CD14-positive monocyte (primary cell): ENCODE data around the gene ADGRL3. TPM values are rescaled to one million over a fixed set of nuclear protein-coding genes. Genes with fewer than 3 reads are reported as not detected.

Source experiments
- DNase-seq, 3 donors: peaks; one replicate each; pipeline ENCODE4 v3.0.0-alpha.2; 2011 to 2022
- H2AFZ ChIP-seq: 2 replicates; pipeline ENCODE4 v1.6.0; 2012; ENCODE audit warnings: mild to moderate bottlenecking, low read depth, low read length, inconsistent platforms; ENCODE audit not compliant: insufficient read depth, poor library complexity, severe bottlenecking
- H3K27ac ChIP-seq, 2 donors: 1 replicate in 1 of 2; 2 replicates in 1 of 2; pipeline ENCODE4 v1.5.1; 2012 to 2013; ENCODE audit warnings: low read length in 2 of 2, control low read depth in 1 of 2, inconsistent platforms in 1 of 2, low read depth in 1 of 2, mild to moderate bottlenecking in 1 of 2
- H3K27me3 ChIP-seq, 2 donors: one replicate each; pipeline versions ENCODE4 v1.6.0 to v1.6.1; 2011 to 2013; ENCODE audit warnings: low read length in 2 of 2; ENCODE audit not compliant: control insufficient read depth in 2 of 2, insufficient read depth in 2 of 2
- H3K36me3 ChIP-seq, 2 donors: replicated peaks in 1 of 2; 1 replicate in 1 of 2; 2 replicates in 1 of 2; pipeline versions ENCODE4 v1.5.1 to v1.6.1; 2012 to 2013; ENCODE audit warnings: low read length in 2 of 2, control low read depth in 1 of 2, inconsistent platforms in 1 of 2, mild to moderate bottlenecking in 1 of 2; ENCODE audit not compliant: insufficient read depth in 2 of 2, control insufficient read depth in 1 of 2
- H3K4me1 ChIP-seq, 2 donors: 1 replicate in 1 of 2; 2 replicates in 1 of 2; pipeline versions ENCODE4 v1.5.1 to v1.6.1; 2012 to 2013; ENCODE audit warnings: low read length in 2 of 2, control low read depth in 1 of 2, inconsistent platforms in 1 of 2, mild to moderate bottlenecking in 1 of 2, moderate library complexity in 1 of 2; ENCODE audit not compliant: insufficient read depth in 2 of 2, control insufficient read depth in 1 of 2
- H3K4me2 ChIP-seq: replicated peaks from 2 replicates; pipeline ENCODE3; 2012; ENCODE audit warnings: low read length, moderate library complexity, mild to moderate bottlenecking; ENCODE audit not compliant: poor library complexity, severe bottlenecking; ENCODE audit errors: extremely low read depth
- H3K4me3 ChIP-seq, 3 experiments: fragments of 200-600 bp in 1 of 3; sonication (generic) in 1 of 3; replicated peaks in 1 of 3; 1 replicate in 2 of 3; 2 replicates in 1 of 3; pipeline ENCODE4 v1.5.1; 2011 to 2013; ENCODE audit warnings: low read length in 3 of 3, mild to moderate bottlenecking in 3 of 3, control low read depth in 2 of 3, low read depth in 2 of 3, inconsistent platforms in 1 of 3, moderate library complexity in 1 of 3
- H3K79me2 ChIP-seq: 2 replicates; pipeline ENCODE4 v1.6.0; 2012; ENCODE audit warnings: mild to moderate bottlenecking, control low read depth, inconsistent platforms, low read length, moderate library complexity; ENCODE audit not compliant: insufficient read depth
- H3K9ac ChIP-seq: 2 replicates; pipeline ENCODE4 v1.6.0; 2017; ENCODE audit warnings: low read length, mild to moderate bottlenecking; ENCODE audit not compliant: insufficient read depth, poor library complexity, severe bottlenecking
- H3K9me3 ChIP-seq, 2 donors: replicated peaks in 1 of 2; 1 replicate in 1 of 2; 2 replicates in 1 of 2; pipeline versions ENCODE4 v1.5.1 to v1.6.1; 2012 to 2013; ENCODE audit warnings: low read length in 2 of 2, control low read depth in 1 of 2; ENCODE audit not compliant: control insufficient read depth in 1 of 2, insufficient read depth in 1 of 2
- H4K20me1 ChIP-seq: 2 replicates; pipeline ENCODE4 v1.6.0; 2012; ENCODE audit warnings: mild to moderate bottlenecking, low read length, control low read depth, moderate library complexity; ENCODE audit not compliant: insufficient read depth
- H3K27ac Mint-ChIP-seq, 7 donors: one replicate each; pipeline ENCODE4 v1.8.0; 2020; ENCODE audit warnings: mild to moderate bottlenecking in 7 of 7, mixed read lengths in 7 of 7, moderate library complexity in 6 of 7, inconsistent platforms in 2 of 7
- H3K27me3 Mint-ChIP-seq, 3 donors: one replicate each; pipeline ENCODE4 v1.8.0; 2021 to 2022; ENCODE audit warnings: low read depth in 3 of 3, mild to moderate bottlenecking in 3 of 3, mixed read lengths in 3 of 3, moderate library complexity in 3 of 3, inconsistent platforms in 1 of 3
- H3K36me3 Mint-ChIP-seq, 2 donors: one replicate each; pipeline ENCODE4 v1.8.0; 2020; ENCODE audit warnings: mixed read lengths in 2 of 2, inconsistent platforms in 1 of 2, mild to moderate bottlenecking in 1 of 2
- H3K4me1 Mint-ChIP-seq: one replicate; pipeline ENCODE4 v1.8.0; 2020; ENCODE audit warnings: mild to moderate bottlenecking, mixed read lengths
- H3K4me3 Mint-ChIP-seq, 2 donors: one replicate each; pipeline ENCODE4 v1.8.0; 2020; ENCODE audit warnings: mild to moderate bottlenecking in 2 of 2, mixed read lengths in 2 of 2, moderate library complexity in 1 of 2
- H3K9me3 Mint-ChIP-seq, 7 donors: one replicate each; pipeline ENCODE4 v1.8.0; 2020 to 2022; ENCODE audit warnings: mixed read lengths in 7 of 7, mild to moderate bottlenecking in 6 of 7, moderate library complexity in 6 of 7, inconsistent platforms in 2 of 7
- WGBS: methylation state at CpG from one replicate; pipeline ENCODE4 v1.1.5; 2013; ENCODE audit warnings: missing lambda C conversion rate; ENCODE audit not compliant: insufficient coverage; 5-methylcytosine and 5-hydroxymethylcytosine counted together
- intact Hi-C, 2 donors: fragments of 100-400 bp; cut with micrococcal nuclease; formaldehyde crosslinking; loops; one replicate each; pipeline versions ENCODE4 v1.15.0 to v1.15.1; 2023
- polyA plus RNA-seq, 3 donors: library from polyadenylated mRNA; depleted of rRNA in 1 of 3; unstranded in 2 of 3; stranded (reverse) in 1 of 3; fragments of 300-500 nt in 2 of 3; fragments of >200 nt in 1 of 3; fragmentation: Illumina TruSeq in 2 of 3; gene quantifications; 1 replicate in 2 of 3; 2 replicates in 1 of 3; pipeline ENCODE4 v1.2.3, GENCODE V29; 2012 to 2021
- TF ChIP-seq, protein P1 (sequence below): fragments of 200-600 bp; IDR thresholded peaks from one replicate; pipeline ENCODE4 v1.8.0; 2022; ENCODE audit warnings: antibody characterized with exemption, mild to moderate bottlenecking

The ADGRL3 gene
- polyA plus RNA-seq, 3 donors, result not detected

DNA sequence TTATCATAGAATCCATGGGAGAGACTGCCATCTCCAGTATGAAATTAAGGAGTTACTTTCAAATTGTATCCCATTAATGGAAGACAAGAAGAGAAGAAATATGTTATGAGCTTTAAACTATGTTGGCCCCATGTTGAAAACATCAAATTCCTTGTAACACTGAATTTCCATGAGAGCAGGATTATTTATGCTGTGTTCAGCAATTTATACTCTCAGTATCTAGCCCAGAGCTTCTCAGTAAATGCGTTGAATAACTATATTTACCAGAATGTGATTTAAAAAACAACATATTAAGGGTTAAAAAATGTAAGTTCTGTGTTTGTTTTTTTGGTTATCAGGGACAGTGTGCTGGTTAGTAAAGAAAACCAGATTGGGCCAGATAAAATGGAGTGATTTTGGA is 74.2 kb downstream of the ADGRL3 start:
- Mint-ChIP-seq H3K4me1 (peaks cover 19% of the 10 kb centered on the region), H3K27me3 (no peaks in the 10 kb centered on the region), H3K27ac (no peak overlapping the region), H3K4me3 (no peak overlapping the region), H3K9me3 (peaks cover 0 to 2% (median 0%) of the 10 kb centered on the region in 7 donors), H3K36me3 (no peaks in the 10 kb centered on the region)
- H3K9me3 ChIP-seq, result no peaks in the 10 kb centered on the region
- no peaks in the 10 kb centered on the region for H4K20me1 ChIP-seq
- H3K4me3 ChIP-seq, result no peak overlapping the region
- peaks cover 0 to 7% of the 10 kb centered on the region in 2 donors for H3K4me1 ChIP-seq
- TF ChIP-seq, protein P1, sequence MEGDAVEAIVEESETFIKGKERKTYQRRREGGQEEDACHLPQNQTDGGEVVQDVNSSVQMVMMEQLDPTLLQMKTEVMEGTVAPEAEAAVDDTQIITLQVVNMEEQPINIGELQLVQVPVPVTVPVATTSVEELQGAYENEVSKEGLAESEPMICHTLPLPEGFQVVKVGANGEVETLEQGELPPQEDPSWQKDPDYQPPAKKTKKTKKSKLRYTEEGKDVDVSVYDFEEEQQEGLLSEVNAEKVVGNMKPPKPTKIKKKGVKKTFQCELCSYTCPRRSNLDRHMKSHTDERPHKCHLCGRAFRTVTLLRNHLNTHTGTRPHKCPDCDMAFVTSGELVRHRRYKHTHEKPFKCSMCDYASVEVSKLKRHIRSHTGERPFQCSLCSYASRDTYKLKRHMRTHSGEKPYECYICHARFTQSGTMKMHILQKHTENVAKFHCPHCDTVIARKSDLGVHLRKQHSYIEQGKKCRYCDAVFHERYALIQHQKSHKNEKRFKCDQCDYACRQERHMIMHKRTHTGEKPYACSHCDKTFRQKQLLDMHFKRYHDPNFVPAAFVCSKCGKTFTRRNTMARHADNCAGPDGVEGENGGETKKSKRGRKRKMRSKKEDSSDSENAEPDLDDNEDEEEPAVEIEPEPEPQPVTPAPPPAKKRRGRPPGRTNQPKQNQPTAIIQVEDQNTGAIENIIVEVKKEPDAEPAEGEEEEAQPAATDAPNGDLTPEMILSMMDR, result no peak
- H3K9ac ChIP-seq, result no peak overlapping the region
- WGBS, result no CpG with 5 or more reads among the region's 1 CpG
- intact Hi-C loops, result no loop called here
- H2AFZ ChIP-seq, result no peak overlapping the region
- H3K4me2 ChIP-seq, result no peak overlapping the region
- H3K27me3 ChIP-seq, result no peaks in the 10 kb centered on the region
- no peaks in the 10 kb centered on the region for H3K36me3 ChIP-seq
- H3K27ac ChIP-seq, result no peak overlapping the region
- DNase-seq, result no peak
- no peaks in the 10 kb centered on the region for H3K79me2 ChIP-seq

DNA sequence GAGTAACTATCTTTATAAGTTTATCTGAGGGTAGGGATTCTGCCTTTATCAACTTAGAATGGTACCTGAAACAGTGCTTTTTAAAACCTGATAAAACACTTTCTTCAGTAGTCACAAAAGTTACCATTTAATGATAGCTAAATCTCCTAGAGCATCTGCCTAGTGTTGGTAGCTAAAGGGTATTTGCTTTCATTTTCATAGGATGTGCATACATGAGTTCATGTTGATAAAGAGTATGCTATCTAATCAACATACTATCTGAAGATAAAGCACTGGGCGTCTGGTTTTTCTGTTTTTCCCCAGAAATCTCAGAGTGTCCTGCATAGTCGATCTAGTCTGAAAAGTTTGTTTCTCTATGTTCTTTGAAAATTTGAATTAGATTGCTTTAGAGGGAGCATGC is 75.1 kb downstream of the ADGRL3 start:
- no peaks in the 10 kb centered on the region for H3K27me3 Mint-ChIP-seq
- Histone ChIP-seq H3K36me3 (no peaks in the 10 kb centered on the region), H3K4me3 (no peak overlapping the region), H3K79me2 (no peaks in the 10 kb centered on the region), H3K27me3 (no peaks in the 10 kb centered on the region), H4K20me1 (no peaks in the 10 kb centered on the region), H2AFZ (no peak overlapping the region), H3K9me3 (no peaks in the 10 kb centered on the region), H3K4me2 (no peak overlapping the region), H3K9ac (no peak overlapping the region), H3K4me1 (peaks cover 0 to 7% of the 10 kb centered on the region in 2 donors), H3K27ac (no peak overlapping the region)
- H3K4me1 Mint-ChIP-seq, result peaks cover 19% of the 10 kb centered on the region
- no peak overlapping the region for H3K27ac Mint-ChIP-seq
- no peak for DNase-seq
- WGBS, result no CpG with 5 or more reads among the region's 2 CpGs
- H3K4me3 Mint-ChIP-seq, result no peak overlapping the region
- intact Hi-C loops, result no loop called here
- TF ChIP-seq, protein P1, result no peak
- peaks cover 0 to 3% (median 0%) of the 10 kb centered on the region in 7 donors for H3K9me3 Mint-ChIP-seq
- H3K36me3 Mint-ChIP-seq, result no peaks in the 10 kb centered on the region
